GM18909 (cell line): ENCODE results near the gene CYB5A.

ENCODE experiments used
- ATAC-seq: cut with Tn5 transposase; IDR thresholded peaks from one replicate; pipeline ENCODE4 v1.9.1; 2021; ENCODE audit warnings: mild to moderate bottlenecking; ENCODE audit not compliant: unreplicated experiment, poor library complexity

The CYB5A gene

GRCh38 chr18:74225193-74225840 lies 66.4 kb downstream of the CYB5A start:
- no peak for ATAC-seq

GRCh38 chr18:74222710-74223494 lies 68.9 kb downstream of the CYB5A start:
- ATAC-seq, result no peak

GRCh38 chr18:74221081-74221480 lies 70.7 kb downstream of the CYB5A start:
- ATAC-seq, result no peak

- no peak for ATAC-seq
These were observed 72.7 kb downstream of the CYB5A start for GRCh38 chr18:74219056-74219455.

GRCh38 chr18:74217476-74218143 lies 74.2 kb downstream of the CYB5A start:
- ATAC-seq, result no peak

- ATAC-seq, result no peak
These were observed 75.1 kb downstream of the CYB5A start for GRCh38 chr18:74216661-74217110.

GRCh38 chr18:74215863-74216262 lies 75.9 kb downstream of the CYB5A start:
- no peak for ATAC-seq

- ATAC-seq, result no peak
These were observed 78.3 kb downstream of the CYB5A start for GRCh38 chr18:74213429-74213828.

- no peak for ATAC-seq
These were observed 87.1 kb downstream of the CYB5A start for GRCh38 chr18:74204526-74205152.

GRCh38 chr18:74203811-74204210 lies 88.0 kb downstream of the CYB5A start:
- ATAC-seq, result no peak
